ENCODE data around the gene LYL1. TPM values are rescaled to one million over a fixed set of nuclear protein-coding genes. Genes with fewer than 3 reads are reported as not detected.
A peak's percentile ranks its signal among the peaks of the same experiment; 100 is the strongest.

The LYL1 gene
- total and polyA plus RNA-seq, 9 of the 15 experiments (the other 6 are each of a cell fraction or from before 2014, with no cell fraction given), result 1.3 to 266 (median 34.0) TPM

DNA sequence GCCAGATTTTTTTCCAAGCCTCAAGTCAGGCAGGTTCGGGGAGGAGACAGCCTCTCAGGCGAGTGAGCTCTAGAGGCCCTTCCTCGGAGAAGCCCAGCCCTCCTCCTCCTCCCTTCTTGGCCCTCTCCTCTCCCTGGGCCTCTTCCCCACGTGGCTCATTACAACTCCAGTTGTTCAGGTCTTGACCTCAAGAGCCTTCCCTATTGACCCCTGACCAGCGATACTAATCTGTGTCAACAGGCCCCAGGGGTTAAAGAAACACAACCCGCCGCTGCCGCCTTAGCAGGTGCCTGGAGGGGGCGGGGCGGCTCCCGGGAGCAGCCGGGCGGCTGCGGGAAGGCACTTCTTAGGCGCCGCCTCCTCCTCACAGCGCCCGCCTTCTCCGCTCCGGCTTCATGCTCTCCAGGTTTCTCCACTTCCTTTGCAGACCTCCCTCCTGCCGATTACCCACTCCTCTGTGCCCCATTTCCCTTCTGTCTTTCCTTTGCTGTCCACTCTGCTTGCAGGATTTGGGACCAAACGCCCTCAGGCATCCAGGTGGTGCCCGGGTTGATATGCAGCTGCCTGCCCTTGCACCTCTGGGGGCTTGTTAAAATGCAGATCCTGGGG is 51.0 kb downstream of the LYL1 start:
- intact Hi-C loops (cut with micrococcal nuclease) (no loop called here), in situ Hi-C loops (cut with MboI) (no loop called here)
- Histone ChIP-seq H4K20me1 (replicated peaks; ENCODE audit: control insufficient read depth, insufficient read depth, low read length) (peaks cover 55% of the 10 kb centered on the region), H3K36me3 (ENCODE audit: control insufficient read depth, insufficient read depth, low read length) (no peaks in the 10 kb centered on the region), H3K79me2 (ENCODE audit: control insufficient read depth, insufficient read depth, low read length) (peaks cover 14% of the 10 kb centered on the region; the same call in 2 of the 3 replicates), H3K27ac (ENCODE audit: extremely low read depth, low read depth, low read length) (no peak overlapping the region), H3K4me3 (no peak overlapping the region), H3K27me3 (ENCODE audit: control insufficient read depth in 2 of 2, insufficient read depth in 2 of 2, low read length in 2 of 2) (no peaks in the 10 kb centered on the region), H3K9me1 (ENCODE audit: control insufficient read depth, insufficient read depth, low read length) (peaks cover 6% of the 10 kb centered on the region), H3K9ac (ENCODE audit: insufficient read depth in 1 of 2, low read depth in 2 of 2, low read length in 2 of 2) (peak overlapping the region in 1 of 2 experiments; percentile 53; a peak in 1 of 4 replicates), H2AFZ (ENCODE audit: low read depth, low read length) (no peak overlapping the region), H3K4me2 (ENCODE audit: insufficient read depth, low read length) (peak overlapping the region; percentile 61), H3K9me3 (replicated peaks; ENCODE audit: control insufficient read depth, insufficient read depth, low read depth, low read length) (no peaks in the 10 kb centered on the region), H3K4me1 (replicated peaks in 1 of 2; ENCODE audit: control insufficient read depth in 2 of 2, insufficient read depth in 2 of 2, low read length in 2 of 2) (peaks cover 11 to 37% of the 10 kb centered on the region in 2 experiments)
- ATAC-seq (peak; percentile 98), FAIRE-seq (peak; percentile 78), DNase-seq (ENCODE audit: extremely low read depth in 1 of 4, low spot score in 3 of 4) (peak; percentile 81 to 95 (median 88))
- WGBS (ENCODE audit: insufficient coverage, low coverage, missing lambda C conversion rate), result 6% methylated on average over 23 of the region's 23 CpGs
- ChIA-PET CTCF (ENCODE audit: low intra/inter-chr PET ratio) (no interaction called here), POLR2A (interaction anchor here (0.6 to 0.9 kb wide), 5 partner anchors 9 to 211 kb away, joined by 3 read pairs; no protein-coding TSS in a partner anchor)
- no TSS peak for BruUV-seq (replicated peaks)
- TF ChIP-seq, protein P1, sequence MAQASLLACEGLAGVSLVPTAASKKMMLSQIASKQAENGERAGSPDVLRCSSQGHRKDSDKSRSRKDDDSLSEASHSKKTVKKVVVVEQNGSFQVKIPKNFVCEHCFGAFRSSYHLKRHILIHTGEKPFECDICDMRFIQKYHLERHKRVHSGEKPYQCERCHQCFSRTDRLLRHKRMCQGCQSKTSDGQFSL (CRISPR knock-in tag; IDR thresholded peaks at IDR 0.05), result no peak
- TF ChIP-seq, protein P1 (tag; IDR thresholded peaks at IDR 0.05), result no peak
- no peak for TF ChIP-seq HMBOX1 (IDR thresholded peaks at IDR 0.05)
- TF ChIP-seq KDM5B (IDR thresholded peaks at IDR 0.05; ENCODE audit: insufficient replicate concordance, low read depth, low read length), result no peak
- TF ChIP-seq HMGXB4 (CRISPR knock-in tag; IDR thresholded peaks at IDR 0.05), result no peak
- no peak for TF ChIP-seq RBM15 (IDR thresholded peaks at IDR 0.05; ENCODE audit: insufficient read depth, low read length)
- TF ChIP-seq EZH2 (IDR thresholded peaks at IDR 0.05; ENCODE audit: borderline replicate concordance, low read depth, low read length), result no peak
- no peak for TF ChIP-seq SP2 (IDR thresholded peaks at IDR 0.05; ENCODE audit: extremely low read depth, low read depth, low read length, poor library complexity, severe bottlenecking)
- TF ChIP-seq FOSL1 (tag; conservative IDR thresholded peaks at IDR 0.05), result peak; percentile 39; the same call in 1 of the 2 replicates
- no peak for TF ChIP-seq ZNF124 (CRISPR knock-in tag; IDR thresholded peaks at IDR 0.05)
- no peak for TF ChIP-seq ZNF23 (CRISPR knock-in tag; IDR thresholded peaks at IDR 0.05)
- TF ChIP-seq, protein P2, sequence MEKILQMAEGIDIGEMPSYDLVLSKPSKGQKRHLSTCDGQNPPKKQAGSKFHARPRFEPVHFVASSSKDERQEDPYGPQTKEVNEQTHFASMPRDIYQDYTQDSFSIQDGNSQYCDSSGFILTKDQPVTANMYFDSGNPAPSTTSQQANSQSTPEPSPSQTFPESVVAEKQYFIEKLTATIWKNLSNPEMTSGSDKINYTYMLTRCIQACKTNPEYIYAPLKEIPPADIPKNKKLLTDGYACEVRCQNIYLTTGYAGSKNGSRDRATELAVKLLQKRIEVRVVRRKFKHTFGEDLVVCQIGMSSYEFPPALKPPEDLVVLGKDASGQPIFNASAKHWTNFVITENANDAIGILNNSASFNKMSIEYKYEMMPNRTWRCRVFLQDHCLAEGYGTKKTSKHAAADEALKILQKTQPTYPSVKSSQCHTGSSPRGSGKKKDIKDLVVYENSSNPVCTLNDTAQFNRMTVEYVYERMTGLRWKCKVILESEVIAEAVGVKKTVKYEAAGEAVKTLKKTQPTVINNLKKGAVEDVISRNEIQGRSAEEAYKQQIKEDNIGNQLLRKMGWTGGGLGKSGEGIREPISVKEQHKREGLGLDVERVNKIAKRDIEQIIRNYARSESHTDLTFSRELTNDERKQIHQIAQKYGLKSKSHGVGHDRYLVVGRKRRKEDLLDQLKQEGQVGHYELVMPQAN (IDR thresholded peaks at IDR 0.05; ENCODE audit: borderline replicate concordance), result no peak; the same call in 1 of the 2 replicates
- TF ChIP-seq PHF21A (IDR thresholded peaks at IDR 0.05; ENCODE audit: borderline replicate concordance, low read depth), result no peak
- no peak for TF ChIP-seq RBM14 (IDR thresholded peaks at IDR 0.05; ENCODE audit: borderline replicate concordance, insufficient read depth, low read depth, low read length)
- peak; percentile 88 for TF ChIP-seq CBFA2T3 (IDR thresholded peaks at IDR 0.05)
- TF ChIP-seq ZNF584 (CRISPR knock-in tag; IDR thresholded peaks at IDR 0.05; ENCODE audit: low read depth), result no peak

Measured in K562 (cell line).